Activated CD4-positive, alpha-beta T cell treated with anti-CD3 and anti-CD28 coated beads for 4 hours (primary cell): ENCODE measurements around the gene ZGPAT.
"Not testable (repeated sequence)": the region's sequence is repeated elsewhere in the genome, so short reads cannot be mapped to it uniquely, and the experiment has no call there.

Experiments used
- DNase-seq, 2 donors: peaks; one replicate each; pipeline ENCODE4 v3.0.0-alpha.2; 2020

Gene ZGPAT

DNA sequence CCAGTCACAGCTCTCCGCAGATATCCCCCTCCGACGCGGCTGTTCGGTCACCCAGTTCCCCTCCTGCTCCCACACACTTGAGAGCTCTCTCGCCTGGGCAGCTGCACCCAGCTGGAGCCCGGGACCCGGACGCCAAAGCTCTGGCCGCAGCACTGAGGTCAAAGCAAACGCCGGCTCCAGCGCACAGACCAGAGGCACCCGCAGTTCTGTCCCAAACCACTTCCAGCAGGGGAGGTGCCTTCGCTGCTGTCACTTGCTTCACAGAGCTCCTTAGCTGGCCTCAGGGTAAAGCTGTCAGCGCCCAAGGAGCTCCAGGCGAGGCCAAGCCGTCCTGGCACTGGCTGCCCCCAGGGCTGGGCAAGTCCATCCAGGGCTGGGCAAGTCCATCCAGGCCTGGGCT, 59.6 kb downstream of the ZGPAT start:
- no peak for DNase-seq

DNA sequence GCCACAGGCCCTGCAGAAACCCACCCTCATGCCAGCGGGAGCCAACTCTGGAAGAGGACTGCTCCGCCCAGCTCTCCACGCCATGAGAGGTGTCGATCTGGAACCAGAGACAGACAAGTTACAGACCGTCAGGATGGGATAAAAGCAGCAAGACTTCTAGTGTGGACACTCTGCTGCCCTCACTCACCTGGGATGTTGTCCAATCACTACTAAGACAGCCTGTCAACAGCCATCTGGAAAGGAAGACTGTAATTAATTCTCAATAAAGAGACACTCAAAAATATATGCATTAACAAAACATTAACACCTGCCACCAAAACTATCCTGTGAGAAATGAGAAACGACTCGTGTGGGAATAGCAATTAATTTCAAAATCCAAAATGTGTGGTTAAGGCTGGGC, 60.0 kb downstream of the ZGPAT start:
- no peak for DNase-seq

- no peak for DNase-seq
These were observed 61.0 kb downstream of the ZGPAT start for GRCh38 chr20:63768591-63769515.

DNA sequence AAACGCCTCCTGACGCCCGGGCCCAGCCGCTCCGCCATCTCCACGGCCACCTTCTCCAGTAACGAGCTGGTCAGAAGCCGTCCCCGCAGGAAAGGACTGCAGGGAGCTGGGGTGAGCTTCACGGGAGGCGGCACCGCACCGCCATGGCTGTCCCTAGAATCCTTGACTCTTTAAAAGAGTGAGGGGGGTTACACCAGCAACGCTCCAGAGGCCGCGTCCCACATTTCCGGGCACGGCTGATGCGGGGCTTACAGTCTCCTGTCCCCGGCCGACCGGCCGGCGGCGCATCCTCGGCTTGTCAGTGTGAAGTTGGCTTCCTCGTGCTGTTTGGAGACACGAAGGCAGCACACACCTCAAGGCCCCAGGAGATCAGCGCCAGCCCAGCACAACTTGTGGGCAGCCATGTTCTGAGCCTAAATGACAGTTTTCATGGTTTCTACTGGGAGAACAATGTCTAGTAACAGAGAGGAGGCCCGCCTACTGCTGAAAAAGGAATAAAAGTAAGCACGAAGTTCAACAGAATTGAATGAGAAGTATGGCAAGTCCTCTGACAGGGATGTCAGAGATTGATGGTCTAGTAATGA, 62.1 kb downstream of the ZGPAT start:
- DNase-seq = no peak

DNA sequence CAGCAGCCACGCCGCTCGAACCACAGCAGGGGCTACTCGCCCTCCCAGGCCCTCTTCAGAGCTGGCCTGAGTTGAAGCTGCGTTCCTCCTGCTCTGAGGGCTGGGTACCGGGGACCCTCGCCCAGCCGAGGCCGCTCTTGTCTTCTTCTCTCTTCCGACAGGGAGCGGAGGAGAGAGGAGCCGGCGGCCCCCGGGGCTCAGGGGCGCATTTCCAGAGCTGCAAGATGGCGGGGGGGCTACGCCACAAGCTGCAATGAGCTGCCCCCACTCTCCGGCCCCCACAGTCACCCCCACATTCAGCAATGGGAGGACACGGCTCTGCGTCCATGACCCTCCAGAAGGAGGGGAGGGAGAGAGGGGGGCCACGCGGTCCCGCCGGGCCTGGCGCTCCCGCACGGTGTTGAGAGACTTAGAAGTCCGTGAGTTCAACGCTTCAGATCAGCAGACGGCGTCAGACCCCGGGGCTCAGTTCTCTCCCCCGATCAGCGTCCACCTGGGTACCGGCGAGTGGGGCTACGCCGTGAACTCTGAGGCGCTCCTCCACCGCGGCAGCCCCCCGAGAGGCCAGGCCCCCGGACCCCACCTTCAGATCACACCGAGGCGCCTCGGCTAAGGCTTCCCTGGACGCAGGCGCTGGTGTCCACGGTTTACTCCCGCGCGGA, 63.3 kb downstream of the ZGPAT start:
- DNase-seq = no peak

- DNase-seq = no peak
These were observed 65.1 kb downstream of the ZGPAT start for GRCh38 chr20:63772781-63773518.

GRCh38 chr20:63773571-63774241, 65.9 kb downstream of the ZGPAT start:
- no peak for DNase-seq

DNA sequence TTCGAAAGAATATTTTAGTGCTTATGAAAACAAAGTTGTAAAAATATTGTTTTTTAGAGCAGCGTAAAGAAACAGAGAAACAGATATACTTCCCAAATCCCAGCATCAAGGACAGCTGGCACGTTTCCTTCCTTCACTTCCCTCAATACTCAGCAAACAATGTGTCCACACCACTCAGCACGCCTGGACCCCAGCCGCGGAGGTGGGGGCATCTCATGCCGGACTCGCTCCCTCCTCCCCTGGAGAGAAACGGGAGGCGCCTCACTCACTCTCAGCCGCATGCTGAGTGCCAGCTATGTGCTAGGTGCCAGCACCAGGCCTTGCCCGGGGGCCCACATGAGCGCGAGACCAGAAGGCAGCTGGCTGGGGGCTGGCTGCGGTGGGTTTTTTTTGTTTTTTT, 66.5 kb downstream of the ZGPAT start:
- no peak for DNase-seq

DNA sequence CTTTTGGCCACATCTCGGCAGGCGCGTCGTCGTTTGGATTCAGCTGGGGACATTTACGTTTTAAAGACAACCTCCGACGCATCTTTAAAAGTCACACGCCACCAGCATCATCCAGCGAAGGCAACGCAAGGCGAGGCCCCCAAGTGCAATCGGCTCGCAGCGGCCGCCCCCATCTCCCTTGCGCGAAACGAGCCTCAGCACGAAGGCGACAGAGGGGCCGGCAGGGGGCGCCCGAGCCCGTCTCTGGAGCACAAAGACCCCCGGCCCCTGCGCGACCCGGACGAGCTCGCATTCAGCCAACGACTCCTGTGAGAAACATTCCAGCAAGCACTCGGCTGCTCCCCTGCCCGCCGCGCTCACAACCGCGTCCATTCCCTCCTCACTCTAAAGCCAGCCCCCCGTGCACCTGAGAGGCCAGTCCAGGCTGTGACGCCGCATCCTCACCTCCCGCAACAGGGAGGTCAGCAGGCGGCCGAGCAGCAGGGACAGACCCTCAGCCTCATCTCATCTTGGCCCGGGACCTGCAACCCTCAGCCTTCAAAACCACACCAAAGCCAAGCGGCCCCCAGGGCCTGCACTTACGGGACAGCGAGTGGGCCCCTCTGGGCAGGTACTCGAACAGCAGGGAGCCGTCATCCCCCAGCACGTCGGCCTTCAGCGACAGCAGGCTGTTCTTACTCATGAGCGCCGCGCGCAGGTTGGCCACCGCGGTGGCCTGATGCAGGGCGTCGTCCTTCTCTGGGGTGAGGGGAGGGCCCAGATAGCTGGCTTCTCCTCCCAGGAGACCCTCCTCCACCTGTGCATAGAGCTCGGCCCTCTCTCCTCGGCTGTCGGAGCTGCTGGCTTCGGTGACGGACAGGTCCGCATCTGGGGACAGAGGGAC, 67.5 kb downstream of the ZGPAT start:
- DNase-seq = no peak

DNA sequence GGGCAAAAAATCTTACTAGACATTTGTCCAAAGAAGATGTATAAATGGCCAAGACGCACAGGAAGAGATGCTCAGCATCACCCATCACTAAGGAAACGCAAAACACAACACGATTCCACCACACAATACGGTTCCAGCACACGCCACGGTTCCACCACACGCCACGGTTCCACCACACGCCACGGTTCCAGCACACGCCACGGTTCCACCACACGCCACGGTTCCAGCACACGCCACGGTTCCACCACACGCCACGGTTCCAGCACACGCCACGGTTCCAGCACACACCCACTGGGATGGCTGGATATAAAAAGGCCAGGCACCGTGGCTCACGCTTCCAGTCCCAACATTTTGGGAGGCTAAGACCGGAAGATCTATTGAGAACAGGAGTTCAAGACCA, 69.0 kb downstream of the ZGPAT start:
- DNase-seq = not testable (repeated sequence)

DNA sequence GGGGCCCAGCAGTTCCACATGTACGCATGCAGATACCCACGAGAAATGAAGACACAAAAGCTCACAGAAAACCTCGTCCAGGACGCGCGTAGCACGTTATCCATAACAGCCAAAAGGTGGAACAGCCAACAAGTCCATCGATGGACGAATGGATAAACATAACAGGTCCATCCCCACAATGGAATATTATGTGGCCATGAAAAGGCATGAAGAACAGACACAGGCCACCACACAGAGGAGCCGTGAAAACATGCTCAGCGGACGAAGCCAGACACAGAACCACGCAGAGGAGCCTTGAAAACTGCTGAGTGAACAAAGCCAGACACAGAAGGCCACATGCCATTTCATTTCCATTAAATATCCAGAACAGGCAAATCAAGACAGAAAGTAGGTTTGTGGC, 69.8 kb downstream of the ZGPAT start:
- no peak for DNase-seq

GRCh38 chr20:63778034-63778752, 70.4 kb downstream of the ZGPAT start:
- no peak for DNase-seq

GRCh38 chr20:63778857-63779256, 71.0 kb downstream of the ZGPAT start:
- DNase-seq = no peak

- DNase-seq = no peak
These were observed 73.3 kb downstream of the ZGPAT start for GRCh38 chr20:63781181-63781580.

GRCh38 chr20:63782051-63782471, 74.2 kb downstream of the ZGPAT start:
- peak; percentile 31 to 55 for DNase-seq

GRCh38 chr20:63782521-63782971, 74.7 kb downstream of the ZGPAT start:
- peak; percentile 20 to 48 for DNase-seq

GRCh38 chr20:63783970-63784369, 76.1 kb downstream of the ZGPAT start:
- no peak for DNase-seq

- no peak for DNase-seq
These were observed 77.9 kb downstream of the ZGPAT start for GRCh38 chr20:63785691-63786131.
